ENCODE results near the gene DAND5. TPM values are rescaled to one million over a fixed set of nuclear protein-coding genes. Genes with fewer than 3 reads are reported as not detected.

DAND5 gene, protein sequence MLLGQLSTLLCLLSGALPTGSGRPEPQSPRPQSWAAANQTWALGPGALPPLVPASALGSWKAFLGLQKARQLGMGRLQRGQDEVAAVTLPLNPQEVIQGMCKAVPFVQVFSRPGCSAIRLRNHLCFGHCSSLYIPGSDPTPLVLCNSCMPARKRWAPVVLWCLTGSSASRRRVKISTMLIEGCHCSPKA
- total RNA-seq, result not detected

DNA sequence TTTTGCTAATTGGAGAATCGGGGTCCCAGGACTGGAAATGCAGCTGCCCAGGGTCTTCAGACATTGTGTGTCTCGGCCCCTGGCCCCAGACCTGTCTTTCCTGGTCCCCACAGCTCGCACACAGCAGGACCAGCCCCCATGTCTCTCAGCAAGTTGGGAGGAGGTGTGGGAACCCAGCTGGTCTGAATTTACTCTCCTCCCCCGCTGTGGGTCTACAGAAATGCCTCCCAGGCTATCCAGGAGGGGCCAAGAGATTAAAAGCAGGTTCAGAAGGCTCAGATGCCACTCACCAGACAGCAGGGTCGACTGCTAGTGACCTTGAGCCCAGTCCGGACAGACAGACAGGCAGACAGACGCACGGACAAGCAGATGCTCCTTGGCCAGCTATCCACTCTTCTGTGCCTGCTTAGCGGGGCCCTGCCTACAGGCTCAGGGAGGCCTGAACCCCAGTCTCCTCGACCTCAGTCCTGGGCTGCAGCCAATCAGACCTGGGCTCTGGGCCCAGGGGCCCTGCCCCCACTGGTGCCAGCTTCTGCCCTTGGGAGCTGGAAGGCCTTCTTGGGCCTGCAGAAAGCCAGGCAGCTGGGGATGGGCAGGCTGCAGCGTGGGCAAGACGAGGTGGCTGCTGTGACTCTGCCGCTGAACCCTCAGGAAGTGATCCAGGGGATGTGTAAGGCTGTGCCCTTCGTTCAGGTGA lies at the start of gene DAND5:
DAND5 (plus strand) TSS at position 285 of the 697 bp plus-strand sequence; CDS start at position 370, 85 bp downstream.
- no peak for DNase-seq

DNA sequence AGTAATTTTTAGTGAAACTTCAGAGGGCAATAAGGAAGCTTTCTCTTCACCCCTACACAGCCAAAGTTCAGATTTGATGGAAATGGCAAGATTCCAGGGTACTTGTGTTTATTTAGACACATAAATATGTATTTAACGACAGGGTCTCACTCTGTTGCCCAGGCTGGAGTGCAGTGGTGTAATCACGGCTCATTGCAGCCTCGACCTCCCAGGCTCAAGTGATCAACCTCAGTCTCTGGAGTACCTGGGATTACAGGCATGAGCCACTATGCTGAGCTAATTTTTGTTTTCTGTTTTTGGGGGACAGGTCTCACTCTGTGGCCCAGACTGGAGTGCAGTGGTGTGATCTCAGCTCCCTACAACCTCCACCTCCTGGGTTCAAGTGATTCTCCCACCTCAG lies 48.3 kb upstream of the DAND5 start:
- DNase-seq, result no peak

DNA sequence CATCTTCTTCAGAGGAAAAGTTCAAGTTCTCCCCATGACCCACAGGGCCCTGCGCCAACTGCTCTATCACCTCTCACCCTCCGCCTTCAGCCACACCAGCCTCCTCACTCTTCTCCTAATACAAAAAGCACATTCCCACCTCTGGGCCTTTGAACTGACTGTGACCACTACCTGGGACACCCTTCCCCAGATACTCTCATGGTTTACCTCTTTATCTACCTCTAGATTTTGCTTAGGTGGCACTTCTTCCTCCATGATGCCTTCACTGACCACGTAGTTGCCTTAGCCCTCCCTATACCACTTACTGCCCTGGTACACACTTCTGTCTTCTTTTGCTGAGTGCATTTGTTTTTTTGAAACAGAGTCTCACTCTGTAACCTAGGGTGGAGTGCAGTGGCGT lies 46.4 kb upstream of the DAND5 start:
- DNase-seq, result no peak

DNA sequence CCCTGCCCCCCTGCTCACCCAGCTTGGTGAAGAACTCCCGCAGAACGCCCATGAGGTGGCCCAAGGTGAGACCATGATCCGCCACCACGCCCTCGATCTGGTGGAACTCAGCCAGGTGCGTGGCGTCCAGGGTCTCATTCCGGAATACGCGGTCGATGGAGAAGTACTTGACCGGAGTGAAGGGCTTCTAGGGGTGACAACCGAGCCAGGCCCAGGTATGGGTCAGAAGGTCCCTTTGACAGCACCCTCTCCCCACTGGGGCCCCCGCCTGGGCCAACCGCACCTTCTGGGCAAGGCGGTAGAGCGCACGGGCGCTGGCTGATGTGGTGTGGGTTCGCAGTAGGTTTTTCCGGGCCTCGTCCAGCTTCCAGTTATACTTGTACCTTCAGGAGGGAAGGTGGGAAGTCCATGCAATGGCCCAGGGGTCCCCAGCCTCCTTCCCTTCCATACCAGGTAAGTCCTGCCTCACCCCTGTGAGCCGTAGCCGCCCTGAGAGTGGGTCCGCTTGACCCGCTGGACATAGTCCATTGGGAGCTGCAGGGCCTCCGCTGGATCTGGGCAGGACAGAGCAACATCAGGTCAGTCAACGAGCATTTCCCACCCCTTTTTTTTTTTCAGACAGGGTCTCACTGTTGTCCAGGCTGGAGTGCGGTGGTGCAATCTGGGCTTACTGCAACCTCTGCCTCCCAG lies 44.6 kb upstream of the DAND5 start:
- no peak for DNase-seq

DNA sequence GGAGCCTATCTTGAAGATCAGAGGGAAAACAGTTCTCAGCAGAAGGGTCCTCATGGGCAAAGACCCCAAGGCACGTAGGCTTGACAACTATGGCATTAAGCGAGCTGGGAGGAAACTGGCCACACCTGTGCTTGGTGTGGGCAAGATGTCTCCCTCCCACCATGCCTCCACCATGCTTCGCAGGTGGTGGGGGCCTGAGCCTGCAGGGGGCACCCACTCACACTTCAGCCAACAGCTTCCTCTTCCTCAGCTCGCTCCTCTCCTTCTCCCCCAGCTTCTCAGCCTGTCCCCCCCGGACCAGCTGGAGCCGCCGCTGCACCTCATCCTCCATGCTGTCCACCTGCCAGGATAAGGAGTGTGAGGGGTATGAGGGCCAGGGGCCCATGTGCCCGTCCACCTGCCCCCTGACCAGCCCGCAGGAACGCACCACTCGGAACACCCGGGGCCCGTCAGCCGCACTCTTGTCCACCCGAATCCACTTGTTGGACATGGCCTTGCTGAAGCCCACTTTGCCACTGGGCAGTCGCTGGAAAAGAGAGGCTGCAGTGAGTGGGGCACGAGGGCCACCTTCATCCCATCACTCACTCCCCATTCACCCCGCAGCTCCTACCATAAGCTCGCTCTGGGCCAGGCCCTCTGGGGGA lies 39.3 kb upstream of the DAND5 start:
- DNase-seq, result no peak

DNA sequence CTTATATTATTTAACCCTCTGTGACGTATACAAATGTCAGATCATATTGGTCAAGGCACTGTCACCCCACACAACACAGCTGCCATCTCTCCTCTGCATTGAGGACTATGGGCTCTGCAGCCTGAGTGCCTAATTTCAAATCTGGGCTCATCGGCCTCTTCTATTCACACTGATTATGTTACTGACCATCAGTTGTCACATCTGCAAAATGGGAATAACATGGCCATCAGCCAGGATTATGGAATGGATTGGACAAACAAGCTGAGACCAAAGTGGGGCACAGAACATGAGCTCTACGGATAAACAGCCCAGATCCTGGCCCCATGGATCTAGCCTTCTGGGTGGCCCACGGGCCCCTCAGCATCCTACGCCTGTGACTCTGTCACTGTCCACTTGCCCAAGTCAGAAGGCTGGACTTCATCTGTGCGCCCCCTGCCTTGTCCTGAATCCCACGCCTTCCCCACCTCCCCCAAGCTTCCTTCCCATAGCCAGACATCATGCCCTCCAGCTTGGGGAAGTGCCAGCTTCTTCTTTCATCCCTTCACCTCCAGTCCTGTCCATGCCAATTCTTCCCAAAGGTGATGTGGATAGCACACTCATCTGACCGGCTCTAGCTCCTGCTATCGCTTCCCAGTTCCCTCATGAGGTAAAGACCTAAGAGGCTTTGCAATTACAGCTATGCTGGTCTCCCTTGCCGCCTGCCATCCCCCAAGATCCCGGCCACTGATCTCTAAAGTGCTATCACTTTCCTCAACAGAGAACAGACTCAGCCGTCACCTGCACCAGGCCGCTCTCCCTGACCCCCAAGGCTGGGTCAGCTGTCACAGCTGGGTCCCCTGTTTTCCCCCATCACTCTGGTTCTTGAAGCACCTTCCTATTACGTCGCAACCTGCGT lies 36.7 kb upstream of the DAND5 start:
- DNase-seq, result no peak

DNA sequence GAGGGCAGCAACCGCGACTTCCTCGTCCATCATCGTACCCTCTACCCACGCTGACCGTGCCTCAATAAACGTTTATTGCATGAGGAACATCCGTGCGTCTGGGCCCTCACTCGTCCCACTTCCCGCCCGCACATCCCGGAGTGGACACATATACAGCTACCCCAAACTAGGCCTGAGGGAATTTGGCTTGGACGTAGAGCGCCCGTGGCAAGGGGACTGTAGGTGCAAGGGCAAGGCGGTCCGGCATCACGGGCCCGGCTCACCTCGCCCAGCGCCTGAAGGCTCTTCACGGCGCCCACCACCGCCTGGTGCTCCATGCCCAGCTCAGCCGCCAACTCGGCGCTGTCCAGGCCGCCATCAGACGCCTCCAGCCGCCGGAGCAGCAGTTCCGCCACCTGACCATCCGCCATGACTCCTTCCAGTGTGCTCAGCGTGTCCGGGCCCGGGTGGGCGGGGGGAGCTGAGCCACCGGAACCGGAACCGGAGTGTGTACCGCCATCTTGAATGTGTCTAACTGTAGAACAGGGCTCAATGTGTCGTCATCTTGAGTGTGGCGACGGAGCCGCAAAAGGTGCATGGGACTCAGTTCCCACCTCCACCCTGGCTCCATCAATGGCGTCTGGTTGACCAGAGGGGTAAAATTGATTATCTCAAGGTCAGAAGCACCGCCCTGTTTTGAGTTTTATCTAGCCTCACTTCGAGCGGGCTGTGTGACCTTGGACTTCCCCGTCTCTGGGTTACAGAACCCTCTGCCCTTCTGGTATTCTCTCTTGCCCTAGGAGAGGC lies 35.9 kb upstream of the DAND5 start, which contains the start of gene FARSA:
FARSA (minus strand) TSS at position 425 of the 786 bp plus-strand sequence; CDS start at position 410, 15 bp downstream.
- DNase-seq, result peak; percentile 96

DNA sequence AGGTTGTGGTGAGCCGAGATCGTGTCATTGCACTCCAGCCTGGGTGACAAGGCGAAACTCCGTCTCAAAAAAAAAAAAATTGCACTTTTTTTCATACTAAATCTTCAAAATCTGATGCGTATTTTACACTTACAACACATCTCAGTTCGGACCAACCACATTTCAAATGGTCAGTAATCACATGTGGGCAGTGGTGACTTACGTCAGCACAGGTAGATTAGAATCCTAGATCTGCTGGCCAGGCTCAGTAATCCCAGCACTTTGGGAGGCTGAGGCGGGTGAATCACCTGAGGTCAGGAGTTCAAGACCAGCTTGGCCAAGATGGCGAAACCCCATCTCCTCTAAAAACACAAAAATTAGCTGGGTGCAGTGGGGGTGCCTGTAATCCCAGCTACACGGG lies 34.3 kb upstream of the DAND5 start:
- no peak for DNase-seq

DNA sequence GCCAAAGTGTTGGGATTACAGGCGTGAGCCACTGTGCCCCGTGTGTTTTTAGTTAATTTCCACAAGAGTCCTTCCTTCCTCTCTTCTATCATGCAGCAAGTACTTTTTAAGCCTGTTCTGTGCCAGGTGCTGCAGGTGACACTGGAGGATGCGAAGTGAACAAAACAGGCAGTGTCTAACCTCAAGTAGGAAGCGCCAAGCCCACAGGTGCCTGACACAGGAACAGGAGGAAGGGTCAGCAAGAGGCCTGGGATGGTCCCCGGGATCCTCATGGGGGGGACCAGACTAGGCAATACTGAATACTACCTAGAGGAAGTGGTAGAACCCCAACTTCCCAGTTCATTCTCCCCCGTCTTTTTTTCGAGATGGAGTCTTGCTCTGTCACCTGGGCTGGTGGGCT lies 32.8 kb upstream of the DAND5 start:
- no peak for DNase-seq

DNA sequence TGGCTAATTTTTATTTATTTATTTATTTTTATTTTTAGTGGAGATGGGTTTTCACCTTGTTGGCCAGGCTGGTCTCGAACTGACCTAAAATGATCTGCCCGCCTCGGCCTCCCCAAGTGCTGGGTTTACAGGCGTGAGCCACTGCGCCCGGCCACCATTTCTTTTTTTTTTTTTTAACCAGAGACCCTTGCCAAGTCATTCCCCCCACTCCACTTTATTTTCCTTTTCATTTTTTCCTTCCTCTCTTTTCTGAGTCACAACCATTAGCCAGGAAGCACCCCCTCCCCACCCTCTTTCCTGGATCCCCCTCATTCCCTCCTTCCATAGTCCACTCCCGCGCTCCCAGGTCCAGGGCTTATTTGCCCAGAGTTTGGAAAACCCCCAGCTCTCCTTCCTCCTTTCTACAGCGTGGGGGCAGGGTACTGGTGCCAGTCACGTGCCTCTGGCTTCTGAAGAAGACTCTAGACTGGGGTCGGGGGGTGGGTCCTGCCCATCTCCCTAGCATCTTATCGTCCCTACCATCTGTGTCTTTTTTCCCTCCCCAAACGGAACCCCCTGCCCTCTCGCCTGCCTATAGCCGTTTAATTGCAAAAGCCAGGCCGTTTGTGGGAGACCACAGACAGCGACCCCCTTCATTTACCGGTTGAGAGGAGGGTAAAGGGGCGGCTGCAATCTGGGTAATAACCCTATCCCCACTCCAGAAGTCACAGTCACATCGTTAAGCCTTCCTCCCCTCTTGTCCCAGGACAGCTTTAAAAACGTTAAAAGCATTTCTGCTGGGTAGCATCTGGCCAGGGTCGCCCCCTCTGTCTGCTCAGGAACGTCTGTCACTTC lies 32.1 kb upstream of the DAND5 start:
- DNase-seq, result no peak

DNA sequence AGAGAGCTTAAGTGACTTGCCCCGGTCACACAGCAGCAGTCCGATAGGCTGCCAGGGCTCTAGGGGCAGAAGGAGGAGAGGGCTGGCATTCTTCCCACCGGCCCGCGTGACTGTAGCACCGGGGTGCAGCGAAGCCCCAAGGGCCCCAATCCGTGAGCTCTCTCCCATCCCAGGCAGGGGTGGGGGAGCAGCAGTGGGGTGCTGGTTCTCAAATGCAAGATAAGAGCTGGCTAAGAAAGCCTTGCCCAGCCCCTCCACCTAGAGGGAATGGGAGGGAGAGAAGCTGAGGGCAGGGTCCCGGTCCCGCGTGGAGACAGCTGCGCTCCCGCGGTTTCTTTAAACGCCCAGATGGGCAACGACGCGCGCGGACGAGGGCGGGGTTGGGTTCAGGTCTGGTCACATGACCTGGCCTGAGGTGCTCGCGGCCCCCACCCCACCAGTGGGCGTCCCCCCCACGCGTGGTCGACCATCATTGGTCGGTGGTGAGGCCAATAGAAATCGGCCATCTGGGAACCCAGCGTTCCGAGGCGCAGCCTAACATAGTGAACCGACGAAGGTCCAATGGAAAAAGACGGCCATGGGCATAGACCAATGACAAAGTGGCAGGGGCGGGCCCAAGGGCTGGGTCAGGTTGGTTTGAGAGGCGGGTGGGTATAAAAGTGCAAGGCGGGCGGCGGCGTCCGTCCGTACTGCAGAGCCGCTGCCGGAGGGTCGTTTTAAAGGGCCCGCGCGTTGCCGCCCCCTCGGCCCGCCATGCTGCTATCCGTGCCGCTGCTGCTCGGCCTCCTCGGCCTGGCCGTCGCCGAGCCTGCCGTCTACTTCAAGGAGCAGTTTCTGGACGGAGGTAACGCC lies 31.2 kb upstream of the DAND5 start, which contains the start of gene CALR:
CALR (plus strand) TSS at position 683 of the 852 bp plus-strand sequence; CDS start at position 754, 71 bp downstream.
- peak; percentile 100 for DNase-seq

DNA sequence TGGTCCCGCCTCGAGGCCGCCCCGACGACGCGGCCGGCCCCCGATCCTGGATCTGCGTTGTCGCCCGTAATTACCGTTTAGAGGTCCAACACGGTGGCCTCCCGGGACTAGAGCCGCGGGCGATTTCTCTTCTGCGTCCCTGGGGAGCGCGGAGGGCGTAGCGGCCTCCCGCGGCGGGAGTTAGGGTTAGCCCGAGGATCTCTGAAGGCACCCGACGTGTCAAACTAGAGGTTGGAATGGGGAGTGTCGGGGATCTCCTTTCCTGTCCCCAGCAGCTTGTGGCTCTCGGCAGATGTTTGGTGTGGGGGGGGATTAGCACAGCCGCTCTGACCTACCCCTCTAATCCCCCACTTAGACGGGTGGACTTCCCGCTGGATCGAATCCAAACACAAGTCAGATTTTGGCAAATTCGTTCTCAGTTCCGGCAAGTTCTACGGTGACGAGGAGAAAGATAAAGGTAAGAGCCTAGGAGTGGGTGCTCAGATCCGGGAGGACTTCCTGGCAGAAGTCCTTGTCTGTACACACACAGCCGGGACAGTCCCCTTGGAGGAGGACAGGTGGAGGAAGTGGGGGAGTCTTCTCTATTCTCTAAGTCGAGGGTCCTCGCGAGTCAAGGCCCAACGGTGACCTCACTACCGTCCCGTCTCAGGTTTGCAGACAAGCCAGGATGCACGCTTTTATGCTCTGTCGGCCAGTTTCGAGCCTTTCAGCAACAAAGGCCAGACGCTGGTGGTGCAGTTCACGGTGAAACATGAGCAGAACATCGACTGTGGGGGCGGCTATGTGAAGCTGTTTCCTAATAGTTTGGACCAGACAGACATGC lies 30.4 kb upstream of the DAND5 start:
- peak; percentile 61 for DNase-seq

DNA sequence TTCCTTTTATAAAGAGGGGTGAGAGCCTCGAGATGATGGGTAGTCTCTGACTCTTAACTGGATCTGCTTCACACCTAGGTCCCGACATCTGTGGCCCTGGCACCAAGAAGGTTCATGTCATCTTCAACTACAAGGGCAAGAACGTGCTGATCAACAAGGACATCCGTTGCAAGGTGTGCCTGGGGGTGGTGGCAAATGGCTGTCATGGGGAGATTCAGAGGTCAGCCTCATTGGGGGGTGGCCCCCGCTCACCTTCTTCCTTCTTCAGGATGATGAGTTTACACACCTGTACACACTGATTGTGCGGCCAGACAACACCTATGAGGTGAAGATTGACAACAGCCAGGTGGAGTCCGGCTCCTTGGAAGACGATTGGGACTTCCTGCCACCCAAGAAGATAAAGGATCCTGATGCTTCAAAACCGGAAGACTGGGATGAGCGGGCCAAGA lies 29.4 kb upstream of the DAND5 start:
- no peak for DNase-seq

DNA sequence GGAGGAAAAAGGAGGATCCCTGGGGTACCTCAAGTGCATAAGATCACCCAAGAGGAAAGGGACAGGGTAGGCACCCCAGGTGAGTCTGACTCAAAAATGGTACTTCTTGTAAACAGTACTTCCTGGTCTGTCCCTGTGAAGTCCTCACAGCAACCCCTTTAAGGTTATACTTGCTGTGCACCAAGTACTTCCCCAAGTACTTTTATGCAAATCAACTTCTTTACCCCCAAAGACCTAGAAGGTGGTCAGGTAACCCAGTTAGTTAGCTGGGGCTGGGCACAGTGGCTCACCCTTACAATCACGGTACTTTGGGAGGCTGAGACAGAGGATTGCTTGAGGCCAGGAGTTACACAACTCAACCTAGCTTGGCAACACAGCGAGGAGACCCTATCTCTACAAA lies 28.5 kb upstream of the DAND5 start:
- no peak for DNase-seq

DNA sequence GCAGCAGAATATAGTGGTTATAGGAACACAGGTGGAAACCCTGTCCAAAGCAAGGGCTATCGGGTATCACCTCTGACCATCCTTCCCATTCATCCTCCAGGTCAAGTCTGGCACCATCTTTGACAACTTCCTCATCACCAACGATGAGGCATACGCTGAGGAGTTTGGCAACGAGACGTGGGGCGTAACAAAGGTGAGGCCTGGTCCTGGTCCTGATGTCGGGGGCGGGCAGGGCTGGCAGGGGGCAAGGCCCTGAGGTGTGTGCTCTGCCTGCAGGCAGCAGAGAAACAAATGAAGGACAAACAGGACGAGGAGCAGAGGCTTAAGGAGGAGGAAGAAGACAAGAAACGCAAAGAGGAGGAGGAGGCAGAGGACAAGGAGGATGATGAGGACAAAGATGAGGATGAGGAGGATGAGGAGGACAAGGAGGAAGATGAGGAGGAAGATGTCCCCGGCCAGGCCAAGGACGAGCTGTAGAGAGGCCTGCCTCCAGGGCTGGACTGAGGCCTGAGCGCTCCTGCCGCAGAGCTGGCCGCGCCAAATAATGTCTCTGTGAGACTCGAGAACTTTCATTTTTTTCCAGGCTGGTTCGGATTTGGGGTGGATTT lies 25.8 kb upstream of the DAND5 start:
- DNase-seq, result no peak

DNA sequence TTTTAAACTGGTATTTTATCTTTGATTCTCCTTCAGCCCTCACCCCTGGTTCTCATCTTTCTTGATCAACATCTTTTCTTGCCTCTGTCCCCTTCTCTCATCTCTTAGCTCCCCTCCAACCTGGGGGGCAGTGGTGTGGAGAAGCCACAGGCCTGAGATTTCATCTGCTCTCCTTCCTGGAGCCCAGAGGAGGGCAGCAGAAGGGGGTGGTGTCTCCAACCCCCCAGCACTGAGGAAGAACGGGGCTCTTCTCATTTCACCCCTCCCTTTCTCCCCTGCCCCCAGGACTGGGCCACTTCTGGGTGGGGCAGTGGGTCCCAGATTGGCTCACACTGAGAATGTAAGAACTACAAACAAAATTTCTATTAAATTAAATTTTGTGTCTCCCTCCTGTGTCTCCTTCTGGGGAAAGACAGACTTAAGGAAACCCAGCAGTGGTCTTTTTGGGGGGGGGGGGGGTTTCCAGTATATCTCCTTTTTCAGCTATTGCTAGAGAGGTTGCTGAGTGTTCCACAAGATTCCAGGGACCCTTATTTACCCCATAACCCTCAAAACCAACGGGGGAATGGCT lies 25.2 kb upstream of the DAND5 start:
- DNase-seq, result no peak

DNA sequence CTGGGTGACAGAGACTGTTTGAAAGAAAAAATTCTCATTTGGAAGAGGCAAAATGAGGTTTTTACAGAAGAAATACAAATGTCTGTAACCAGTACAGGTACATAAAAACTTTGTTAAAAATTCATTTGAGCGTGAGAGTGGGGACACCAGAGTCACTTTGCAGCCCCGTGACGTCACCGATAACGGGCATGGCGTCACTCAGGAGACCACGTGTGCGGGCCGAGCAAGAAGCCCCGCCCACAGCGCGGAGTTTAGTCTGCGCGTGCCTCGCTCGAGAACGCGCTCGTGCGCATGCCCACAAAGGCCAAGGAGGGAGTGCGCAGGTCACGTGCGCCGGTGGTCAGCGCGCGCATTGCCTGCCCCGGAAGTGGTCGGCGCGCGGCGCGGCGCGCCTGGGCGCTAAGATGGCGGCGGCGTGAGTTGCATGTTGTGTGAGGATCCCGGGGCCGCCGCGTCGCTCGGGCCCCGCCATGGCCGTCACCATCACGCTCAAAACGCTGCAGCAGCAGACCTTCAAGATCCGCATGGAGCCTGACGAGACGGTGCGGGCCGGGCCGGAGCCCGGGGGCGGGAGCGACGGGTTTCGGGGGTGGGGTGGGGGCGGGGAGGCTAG lies 23.8 kb upstream of the DAND5 start, which contains the start of gene RAD23A:
RAD23A (plus strand) TSS at position 384 of the 613 bp plus-strand sequence; CDS start at position 471, 87 bp downstream.
- DNase-seq, result peak; percentile 100

All from tongue (tissue), 2 donors.